ENCODE results near the gene CYP26C1. TPM values are rescaled to one million over a fixed set of nuclear protein-coding genes. Genes with fewer than 3 reads are reported as not detected.

The CYP26C1 gene
- total RNA-seq, 1 experiment from 2014 or later = 0.45 TPM

GRCh38 chr10:93054486-93054885 is 6.1 kb upstream of the CYP26C1 start:
- no peaks in the 10 kb centered on the region for H3K27me3 Mint-ChIP-seq (ENCODE audit: unreplicated experiment)
- intact Hi-C loops (cut with micrococcal nuclease; ENCODE audit: unreplicated experiment) = no loop called here
- CTCF ChIA-PET = no interaction called here

GRCh38 chr10:93058139-93058538 is 2.5 kb upstream of the CYP26C1 start:
- H3K4me3 Mint-ChIP-seq (ENCODE audit: low read depth, unreplicated experiment) = no peak overlapping the region
- no peak for DNase-seq
- H3K4me1 Mint-ChIP-seq (ENCODE audit: low read depth, unreplicated experiment) = no peaks in the 10 kb centered on the region
- TF ChIP-seq CTCF (IDR thresholded peaks at IDR 0.05; ENCODE audit: unreplicated experiment) = no peak
- H3K27ac Mint-ChIP-seq (ENCODE audit: unreplicated experiment) = no peak overlapping the region
- CTCF ChIA-PET = no interaction called here
- no peaks in the 10 kb centered on the region for H3K36me3 Mint-ChIP-seq (ENCODE audit: insufficient read depth, unreplicated experiment)
- no peaks in the 10 kb centered on the region for H3K9me3 Mint-ChIP-seq (ENCODE audit: low read depth, unreplicated experiment)
- H3K27me3 Mint-ChIP-seq (ENCODE audit: unreplicated experiment) = no peaks in the 10 kb centered on the region
- intact Hi-C loops (cut with micrococcal nuclease; ENCODE audit: unreplicated experiment) = no loop called here
- BruUV-seq (replicated peaks) = no TSS peak

More at GRCh38 chr10:93054486-93054885, 6.1 kb upstream of the CYP26C1 start:
- Mint-ChIP-seq H3K36me3 (ENCODE audit: insufficient read depth, unreplicated experiment) (no peaks in the 10 kb centered on the region), H3K4me3 (ENCODE audit: low read depth, unreplicated experiment) (no peak overlapping the region), H3K4me1 (ENCODE audit: low read depth, unreplicated experiment) (no peaks in the 10 kb centered on the region), H3K27ac (ENCODE audit: unreplicated experiment) (no peak overlapping the region), H3K9me3 (ENCODE audit: low read depth, unreplicated experiment) (no peaks in the 10 kb centered on the region)
- TF ChIP-seq CTCF (IDR thresholded peaks at IDR 0.05; ENCODE audit: unreplicated experiment) = no peak
- BruUV-seq (replicated peaks) = no TSS peak
- DNase-seq = no peak

- CTCF ChIA-PET = no interaction called here
- DNase-seq = no peak
- Mint-ChIP-seq H3K36me3 (ENCODE audit: insufficient read depth, unreplicated experiment) (no peaks in the 10 kb centered on the region), H3K27me3 (ENCODE audit: unreplicated experiment) (no peaks in the 10 kb centered on the region), H3K27ac (ENCODE audit: unreplicated experiment) (no peak overlapping the region), H3K4me1 (ENCODE audit: low read depth, unreplicated experiment) (no peaks in the 10 kb centered on the region), H3K4me3 (ENCODE audit: low read depth, unreplicated experiment) (no peak overlapping the region), H3K9me3 (ENCODE audit: low read depth, unreplicated experiment) (no peaks in the 10 kb centered on the region)
- intact Hi-C loops (cut with micrococcal nuclease; ENCODE audit: unreplicated experiment) = no loop called here
- BruUV-seq (replicated peaks) = no TSS peak
- no peak for TF ChIP-seq CTCF (IDR thresholded peaks at IDR 0.05; ENCODE audit: unreplicated experiment)
Measured at GRCh38 chr10:93060887-93061593, 442 bp downstream of the CYP26C1 start.

GRCh38 chr10:93061594-93062513 is 1.3 kb downstream of the CYP26C1 start:
- Mint-ChIP-seq H3K9me3 (ENCODE audit: low read depth, unreplicated experiment) (no peaks in the 10 kb centered on the region), H3K27ac (ENCODE audit: unreplicated experiment) (no peak overlapping the region), H3K4me3 (ENCODE audit: low read depth, unreplicated experiment) (no peak overlapping the region), H3K27me3 (ENCODE audit: unreplicated experiment) (no peaks in the 10 kb centered on the region), H3K36me3 (ENCODE audit: insufficient read depth, unreplicated experiment) (no peaks in the 10 kb centered on the region), H3K4me1 (ENCODE audit: low read depth, unreplicated experiment) (no peaks in the 10 kb centered on the region)
- BruUV-seq (replicated peaks) = no TSS peak
- TF ChIP-seq CTCF (IDR thresholded peaks at IDR 0.05; ENCODE audit: unreplicated experiment) = no peak
- intact Hi-C loops (cut with micrococcal nuclease; ENCODE audit: unreplicated experiment) = no loop called here
- CTCF ChIA-PET = no interaction called here
- no peak for DNase-seq
